ENCODE measurements around the gene TMEM61. TPM values are rescaled to one million over a fixed set of nuclear protein-coding genes. Genes with fewer than 3 reads are reported as not detected.
A peak's percentile ranks its signal among the peaks of the same experiment; 100 is the strongest.

The TMEM61 gene
- total RNA-seq, 1 donor from 2014 or later, result not detected

DNA sequence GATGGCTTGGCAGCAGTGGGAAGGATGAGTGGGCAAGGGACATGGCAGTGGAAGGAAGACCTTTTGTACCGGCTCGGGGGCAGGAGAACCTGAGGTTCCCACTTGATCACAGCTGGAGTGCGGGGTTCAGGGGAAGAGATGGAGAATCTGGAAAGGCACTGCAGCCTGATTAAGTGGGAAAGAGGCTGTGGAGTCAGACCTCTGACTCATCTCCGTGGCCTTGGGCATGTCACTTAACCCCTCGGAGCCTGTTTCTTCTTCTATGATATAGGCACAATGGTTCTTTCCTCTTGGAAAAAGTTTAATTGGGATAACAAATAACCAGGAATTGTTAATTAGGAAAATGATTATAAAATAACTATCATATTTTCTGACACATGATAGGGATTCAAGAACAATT lies 13.1 kb upstream of the TMEM61 start:
- H4K20me1 ChIP-seq (ENCODE audit: insufficient read depth, low read length), result no peaks in the 10 kb centered on the region
- Mint-ChIP-seq H3K27me3 (ENCODE audit: low read depth, unreplicated experiment) (peaks cover 3% of the 10 kb centered on the region), H3K9me3 (ENCODE audit: unreplicated experiment) (no peaks in the 10 kb centered on the region), H3K36me3 (ENCODE audit: low read depth, unreplicated experiment) (no peaks in the 10 kb centered on the region), H3K4me1 (ENCODE audit: low read depth, unreplicated experiment) (peaks cover 19% of the 10 kb centered on the region), H3K4me3 (ENCODE audit: unreplicated experiment) (peak overlapping the region; percentile 66), H3K27ac (ENCODE audit: unreplicated experiment) (no peak overlapping the region)
- no peak overlapping the region for H3K4me2 ChIP-seq (ENCODE audit: low read length)
- FAIRE-seq, result no peak
- H3K79me2 ChIP-seq (ENCODE audit: insufficient read depth, low read length), result no peaks in the 10 kb centered on the region
- TF ChIP-seq EZH2 (IDR thresholded peaks at IDR 0.05; ENCODE audit: insufficient read depth, low read length), result no peak
- TF ChIP-seq, protein P1, sequence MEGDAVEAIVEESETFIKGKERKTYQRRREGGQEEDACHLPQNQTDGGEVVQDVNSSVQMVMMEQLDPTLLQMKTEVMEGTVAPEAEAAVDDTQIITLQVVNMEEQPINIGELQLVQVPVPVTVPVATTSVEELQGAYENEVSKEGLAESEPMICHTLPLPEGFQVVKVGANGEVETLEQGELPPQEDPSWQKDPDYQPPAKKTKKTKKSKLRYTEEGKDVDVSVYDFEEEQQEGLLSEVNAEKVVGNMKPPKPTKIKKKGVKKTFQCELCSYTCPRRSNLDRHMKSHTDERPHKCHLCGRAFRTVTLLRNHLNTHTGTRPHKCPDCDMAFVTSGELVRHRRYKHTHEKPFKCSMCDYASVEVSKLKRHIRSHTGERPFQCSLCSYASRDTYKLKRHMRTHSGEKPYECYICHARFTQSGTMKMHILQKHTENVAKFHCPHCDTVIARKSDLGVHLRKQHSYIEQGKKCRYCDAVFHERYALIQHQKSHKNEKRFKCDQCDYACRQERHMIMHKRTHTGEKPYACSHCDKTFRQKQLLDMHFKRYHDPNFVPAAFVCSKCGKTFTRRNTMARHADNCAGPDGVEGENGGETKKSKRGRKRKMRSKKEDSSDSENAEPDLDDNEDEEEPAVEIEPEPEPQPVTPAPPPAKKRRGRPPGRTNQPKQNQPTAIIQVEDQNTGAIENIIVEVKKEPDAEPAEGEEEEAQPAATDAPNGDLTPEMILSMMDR (IDR thresholded peaks at IDR 0.05; ENCODE audit: insufficient read depth, low read depth, low read length), result no peak
- H3K36me3 ChIP-seq (ENCODE audit: insufficient read depth, low read length), result no peaks in the 10 kb centered on the region
- H3K27ac ChIP-seq (ENCODE audit: low read depth, low read length), result no peak overlapping the region
- no peak overlapping the region for H3K9ac ChIP-seq (ENCODE audit: low read length)
- no peak overlapping the region for H3K4me3 ChIP-seq (ENCODE audit: insufficient read depth, low read depth, low read length)
- no peaks in the 10 kb centered on the region for H3K27me3 ChIP-seq (ENCODE audit: insufficient read depth, low read length)
- DNase-seq (ENCODE audit: low read depth), result no peak
- H2AFZ ChIP-seq (ENCODE audit: low read depth, low read length), result no peak overlapping the region
- peaks cover 15% of the 10 kb centered on the region for H3K4me1 ChIP-seq (ENCODE audit: insufficient read depth, low read length)
- H3K9me3 ChIP-seq (ENCODE audit: insufficient read depth, low read depth, low read length), result no peaks in the 10 kb centered on the region

DNA sequence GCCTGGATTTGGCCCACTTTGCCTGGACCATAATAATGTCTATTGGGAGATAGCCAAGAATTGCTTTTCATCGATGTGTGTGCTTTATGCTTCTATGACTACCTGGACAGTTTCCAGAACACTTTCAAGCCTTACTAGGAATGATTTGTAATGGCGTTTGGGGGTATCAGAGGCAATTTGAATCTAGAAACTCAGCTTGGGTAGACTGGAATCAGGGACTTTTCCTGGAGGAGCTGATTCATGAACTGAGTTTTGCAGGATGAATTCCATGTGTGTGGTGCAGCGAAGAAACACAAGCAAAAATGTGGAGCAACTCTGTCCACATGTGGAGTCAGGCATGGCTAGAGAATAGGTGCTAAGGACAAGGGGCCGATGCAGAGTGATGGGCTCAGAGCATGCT lies 11.9 kb upstream of the TMEM61 start:
- Histone ChIP-seq H3K4me1 (ENCODE audit: insufficient read depth, low read length) (peaks cover 15% of the 10 kb centered on the region), H3K36me3 (ENCODE audit: insufficient read depth, low read length) (no peaks in the 10 kb centered on the region), H4K20me1 (ENCODE audit: insufficient read depth, low read length) (no peaks in the 10 kb centered on the region), H3K4me2 (ENCODE audit: low read length) (no peak overlapping the region), H3K4me3 (ENCODE audit: insufficient read depth, low read depth, low read length) (no peak overlapping the region), H3K79me2 (ENCODE audit: insufficient read depth, low read length) (no peaks in the 10 kb centered on the region), H2AFZ (ENCODE audit: low read depth, low read length) (no peak overlapping the region), H3K9me3 (ENCODE audit: insufficient read depth, low read depth, low read length) (no peaks in the 10 kb centered on the region), H3K27me3 (ENCODE audit: insufficient read depth, low read length) (no peaks in the 10 kb centered on the region), H3K9ac (ENCODE audit: low read length) (no peak overlapping the region), H3K27ac (ENCODE audit: low read depth, low read length) (no peak overlapping the region)
- no peaks in the 10 kb centered on the region for H3K9me3 Mint-ChIP-seq (ENCODE audit: unreplicated experiment)
- FAIRE-seq (no peak), DNase-seq (ENCODE audit: low read depth) (no peak)
- H3K4me1 Mint-ChIP-seq (ENCODE audit: low read depth, unreplicated experiment), result peaks cover 26% of the 10 kb centered on the region
- H3K36me3 Mint-ChIP-seq (ENCODE audit: low read depth, unreplicated experiment), result no peaks in the 10 kb centered on the region
- TF ChIP-seq EZH2 (IDR thresholded peaks at IDR 0.05; ENCODE audit: insufficient read depth, low read length), result no peak
- TF ChIP-seq, protein P1 (IDR thresholded peaks at IDR 0.05; ENCODE audit: insufficient read depth, low read depth, low read length), result no peak
- peaks cover 3% of the 10 kb centered on the region for H3K27me3 Mint-ChIP-seq (ENCODE audit: low read depth, unreplicated experiment)
- no peak overlapping the region for H3K27ac Mint-ChIP-seq (ENCODE audit: unreplicated experiment)
- no peak overlapping the region for H3K4me3 Mint-ChIP-seq (ENCODE audit: unreplicated experiment)

DNA sequence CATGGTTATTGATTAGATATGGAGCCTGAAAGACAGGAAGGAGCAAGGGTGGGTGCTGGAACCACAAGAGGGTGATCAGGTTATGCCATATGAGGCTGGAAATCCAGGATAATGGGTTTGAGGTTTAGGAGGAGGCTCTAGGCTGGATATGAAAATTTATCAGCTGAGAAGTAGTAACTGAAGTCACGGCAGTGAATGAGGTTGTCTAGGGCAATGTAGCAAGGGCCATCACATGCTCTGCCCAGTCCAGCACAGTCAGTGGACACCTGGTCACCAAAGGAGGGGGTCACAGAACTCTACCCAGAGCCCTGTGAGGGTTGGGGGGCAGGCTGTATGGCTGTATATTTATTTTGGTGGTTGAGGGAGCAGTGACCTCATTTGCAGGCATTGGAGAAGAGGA lies 10.5 kb upstream of the TMEM61 start:
- no peaks in the 10 kb centered on the region for H3K36me3 ChIP-seq (ENCODE audit: insufficient read depth, low read length)
- H3K27ac ChIP-seq (ENCODE audit: low read depth, low read length), result no peak overlapping the region
- Mint-ChIP-seq H3K27me3 (ENCODE audit: low read depth, unreplicated experiment) (peaks cover 3% of the 10 kb centered on the region), H3K4me1 (ENCODE audit: low read depth, unreplicated experiment) (peaks cover 26% of the 10 kb centered on the region), H3K4me3 (ENCODE audit: unreplicated experiment) (no peak overlapping the region), H3K36me3 (ENCODE audit: low read depth, unreplicated experiment) (no peaks in the 10 kb centered on the region), H3K9me3 (ENCODE audit: unreplicated experiment) (no peaks in the 10 kb centered on the region), H3K27ac (ENCODE audit: unreplicated experiment) (no peak overlapping the region)
- no peak overlapping the region for H3K4me2 ChIP-seq (ENCODE audit: low read length)
- DNase-seq (ENCODE audit: low read depth) (no peak), FAIRE-seq (no peak)
- H3K4me1 ChIP-seq (ENCODE audit: insufficient read depth, low read length), result peaks cover 15% of the 10 kb centered on the region
- no peaks in the 10 kb centered on the region for H3K9me3 ChIP-seq (ENCODE audit: insufficient read depth, low read depth, low read length)
- no peak overlapping the region for H3K4me3 ChIP-seq (ENCODE audit: insufficient read depth, low read depth, low read length)
- no peak overlapping the region for H2AFZ ChIP-seq (ENCODE audit: low read depth, low read length)
- no peak overlapping the region for H3K9ac ChIP-seq (ENCODE audit: low read length)
- no peaks in the 10 kb centered on the region for H3K79me2 ChIP-seq (ENCODE audit: insufficient read depth, low read length)
- no peaks in the 10 kb centered on the region for H4K20me1 ChIP-seq (ENCODE audit: insufficient read depth, low read length)
- H3K27me3 ChIP-seq (ENCODE audit: insufficient read depth, low read length), result no peaks in the 10 kb centered on the region
- no peak for TF ChIP-seq EZH2 (IDR thresholded peaks at IDR 0.05; ENCODE audit: insufficient read depth, low read length)
- TF ChIP-seq, protein P1 (IDR thresholded peaks at IDR 0.05; ENCODE audit: insufficient read depth, low read depth, low read length), result no peak
